Adipocyte (in vitro differentiated cells): ENCODE results near the gene GJB2.

Experiments used
- DNase-seq: peaks from one replicate; pipeline ENCODE4 v3.0.0-alpha.2; 2015; ENCODE audit warnings: low read depth
- H3K27me3 ChIP-seq: replicated peaks from 2 replicates; pipeline ENCODE4 v1.7.0; 2013; ENCODE audit warnings: mild to moderate bottlenecking, low read length, moderate library complexity; ENCODE audit not compliant: control insufficient read depth, insufficient read depth
- H3K36me3 ChIP-seq: 2 replicates; pipeline ENCODE4 v1.7.0; 2013; ENCODE audit warnings: low read length, mild to moderate bottlenecking, moderate library complexity; ENCODE audit not compliant: control insufficient read depth, insufficient read depth, severe bottlenecking
- H3K4me1 ChIP-seq: 2 replicates; pipeline ENCODE4 v1.7.0; 2013; ENCODE audit warnings: mild to moderate bottlenecking, low read length, moderate library complexity; ENCODE audit not compliant: control insufficient read depth, insufficient read depth
- H3K4me3 ChIP-seq: 2 replicates; pipeline ENCODE4 v1.7.0; 2013; ENCODE audit warnings: mild to moderate bottlenecking, low read length, moderate library complexity
- H3K9ac ChIP-seq: 2 replicates; pipeline ENCODE4 v1.7.0; 2013; ENCODE audit warnings: mild to moderate bottlenecking, low read length, moderate library complexity
- H3K9me3 ChIP-seq: 2 replicates; pipeline ENCODE4 v1.7.0; 2013; ENCODE audit warnings: mild to moderate bottlenecking, low read length, moderate library complexity; ENCODE audit not compliant: control insufficient read depth

Gene GJB2

DNA sequence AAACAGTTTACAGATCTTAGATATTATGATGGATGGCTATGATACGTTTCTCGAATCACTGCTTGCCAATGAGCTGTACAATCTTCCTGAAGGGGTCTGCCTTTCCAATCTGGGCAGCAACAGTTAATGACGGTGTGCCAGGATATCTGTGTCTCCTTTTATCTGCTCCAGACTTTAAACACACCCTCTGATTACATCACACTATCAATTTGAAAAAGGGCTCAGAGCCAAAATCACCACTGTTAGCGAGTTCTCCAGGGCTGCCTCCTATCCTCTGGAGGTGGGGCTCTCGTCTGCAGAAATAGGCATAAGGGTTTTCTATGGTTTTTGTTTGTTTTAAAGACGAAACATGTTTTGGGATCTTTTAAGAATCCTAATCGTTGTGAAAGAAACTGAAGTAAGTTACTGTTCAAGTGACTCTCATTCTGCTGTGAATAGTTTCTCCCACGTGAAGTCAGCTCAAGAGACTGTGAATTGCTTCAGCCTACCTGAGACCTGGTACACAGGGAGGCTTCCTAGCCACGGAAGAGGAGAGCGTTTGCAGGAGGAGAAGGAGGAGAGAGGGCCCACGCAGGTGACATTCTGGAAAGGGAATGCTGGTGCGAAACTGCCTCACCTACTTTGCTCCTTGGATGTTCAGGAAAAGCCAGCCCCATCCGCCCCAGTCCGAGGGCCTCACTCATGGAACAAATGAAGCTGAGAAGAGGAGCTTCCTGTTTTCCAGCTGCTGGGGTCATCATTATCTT, 16.7 kb downstream of the GJB2 start:
- Histone ChIP-seq H3K9ac (no peak overlapping the region), H3K27me3 (peaks cover 22% of the 10 kb centered on the region), H3K9me3 (no peaks in the 10 kb centered on the region), H3K36me3 (no peaks in the 10 kb centered on the region), H3K4me3 (no peak overlapping the region), H3K4me1 (peaks cover 36% of the 10 kb centered on the region)
- no peak for DNase-seq

DNA sequence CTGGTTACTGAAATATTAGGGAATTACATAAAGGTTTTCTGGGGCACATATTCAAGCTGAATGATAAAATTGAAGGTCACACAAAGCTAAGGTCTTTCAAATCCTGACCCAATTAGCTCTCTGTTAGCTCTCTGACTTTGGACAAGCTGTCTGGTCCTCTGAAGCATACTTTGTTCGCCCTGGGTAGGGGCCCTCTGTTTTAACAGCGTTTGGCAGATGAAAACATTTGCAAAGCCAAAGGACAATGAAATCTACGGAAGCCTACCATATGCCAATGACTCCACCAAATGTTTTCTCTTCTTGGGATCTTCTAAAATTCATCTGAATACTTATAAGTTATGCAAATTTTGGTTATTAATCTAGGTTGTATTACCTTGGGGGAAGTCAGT, 17.3 kb downstream of the GJB2 start:
- Histone ChIP-seq H3K9ac (no peak overlapping the region), H3K4me1 (peaks cover 36% of the 10 kb centered on the region), H3K9me3 (no peaks in the 10 kb centered on the region), H3K36me3 (no peaks in the 10 kb centered on the region), H3K27me3 (peaks cover 22% of the 10 kb centered on the region), H3K4me3 (peak overlapping the region; percentile 70)
- DNase-seq, result no peak

DNA sequence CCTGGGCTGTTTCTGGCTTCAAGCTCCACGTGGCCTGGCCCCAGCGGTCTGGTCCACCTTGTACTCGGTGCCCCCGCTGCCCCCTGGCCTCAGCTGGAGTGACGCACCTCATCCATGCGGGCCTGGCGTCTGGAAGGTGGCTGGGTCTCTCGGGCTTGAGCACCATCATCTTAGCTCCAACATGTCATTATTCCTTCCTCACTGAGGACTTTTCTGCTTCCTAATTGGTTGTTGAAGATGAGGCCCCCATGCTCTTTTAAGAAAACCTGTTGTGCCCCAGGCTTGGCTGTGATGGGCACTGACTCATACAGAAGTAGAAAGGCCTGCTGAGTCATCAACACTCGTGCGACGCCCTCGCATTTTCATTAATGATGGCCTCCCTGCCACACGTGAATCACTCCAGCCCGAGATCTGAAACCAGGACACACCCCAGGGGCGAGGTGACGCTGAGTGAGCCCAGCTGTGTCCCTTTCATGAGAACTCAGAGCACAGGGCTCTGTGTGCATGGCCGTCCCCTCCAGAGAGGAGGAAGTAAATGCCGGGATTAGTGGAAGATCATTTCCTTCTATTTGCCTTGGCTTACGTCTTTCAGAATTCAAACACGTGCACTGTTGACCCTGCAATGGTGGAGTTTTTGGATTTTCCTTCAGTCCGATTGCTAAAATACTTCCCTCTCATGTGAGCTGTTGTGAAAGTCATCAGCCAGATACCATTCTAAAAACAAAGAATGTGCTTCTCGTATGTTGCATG, 17.9 kb downstream of the GJB2 start:
- Histone ChIP-seq H3K9me3 (no peaks in the 10 kb centered on the region), H3K4me3 (peak overlapping the region; percentile 70), H3K27me3 (peaks cover 18% of the 10 kb centered on the region), H3K36me3 (no peaks in the 10 kb centered on the region), H3K4me1 (peaks cover 36% of the 10 kb centered on the region), H3K9ac (peak overlapping the region; percentile 57)
- peak; percentile 93 for DNase-seq

DNA sequence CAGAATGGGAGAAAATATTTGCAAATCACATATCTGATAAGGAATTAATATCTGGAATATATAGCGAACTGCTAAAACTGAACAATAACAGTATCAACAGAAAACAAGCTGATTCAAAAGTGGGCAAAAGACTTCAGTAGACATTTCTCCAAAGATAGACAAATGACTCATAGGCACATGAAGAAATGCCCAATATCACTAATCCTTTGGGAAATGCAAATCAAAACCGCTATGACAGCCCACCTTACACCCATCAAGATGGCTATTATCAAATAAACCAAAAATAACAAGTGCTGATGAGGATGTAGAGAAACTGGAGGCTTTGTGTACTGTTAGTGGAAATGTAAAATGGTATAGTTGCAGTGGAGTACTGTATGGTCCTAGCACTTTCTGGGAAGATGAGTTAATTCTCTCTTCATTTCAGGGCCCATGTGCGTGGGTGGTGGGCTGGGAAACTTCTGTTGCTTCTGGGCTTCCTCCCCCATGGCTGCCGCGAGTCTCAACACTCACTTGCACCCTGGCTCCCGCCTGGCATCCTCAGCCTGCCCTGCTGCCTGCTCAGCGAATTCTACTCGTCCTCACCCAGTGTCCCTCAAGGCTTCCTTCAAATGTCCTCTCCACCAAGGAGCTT, 19.5 kb downstream of the GJB2 start:
- Histone ChIP-seq H3K9me3 (no peaks in the 10 kb centered on the region), H3K27me3 (peaks cover 16% of the 10 kb centered on the region), H3K4me1 (peaks cover 36% of the 10 kb centered on the region), H3K4me3 (no peak overlapping the region), H3K36me3 (no peaks in the 10 kb centered on the region), H3K9ac (no peak overlapping the region)
- DNase-seq, result no peak

DNA sequence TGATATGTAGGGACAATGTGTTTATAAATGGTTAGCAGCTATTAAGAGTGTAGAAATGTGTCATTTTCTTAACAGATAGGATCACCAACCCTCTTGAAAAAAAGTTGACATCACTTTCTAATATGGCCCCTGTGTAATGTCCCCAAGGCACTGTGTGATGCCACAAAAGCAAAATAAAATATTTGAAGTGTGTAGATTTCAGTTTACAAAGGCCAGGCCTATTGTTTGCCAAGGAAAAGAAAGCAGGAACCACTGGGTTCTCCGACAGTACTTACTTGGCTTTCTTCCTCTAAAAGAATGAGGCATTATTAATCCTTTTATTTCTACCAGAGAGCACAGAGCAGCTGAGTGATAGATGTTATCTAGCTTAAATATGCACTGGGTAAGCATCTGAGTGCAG, 21.4 kb downstream of the GJB2 start:
- Histone ChIP-seq H3K9ac (no peak overlapping the region), H3K27me3 (peaks cover 21% of the 10 kb centered on the region), H3K9me3 (no peaks in the 10 kb centered on the region), H3K4me1 (peaks cover 32% of the 10 kb centered on the region), H3K36me3 (no peaks in the 10 kb centered on the region), H3K4me3 (no peak overlapping the region)
- no peak for DNase-seq

DNA sequence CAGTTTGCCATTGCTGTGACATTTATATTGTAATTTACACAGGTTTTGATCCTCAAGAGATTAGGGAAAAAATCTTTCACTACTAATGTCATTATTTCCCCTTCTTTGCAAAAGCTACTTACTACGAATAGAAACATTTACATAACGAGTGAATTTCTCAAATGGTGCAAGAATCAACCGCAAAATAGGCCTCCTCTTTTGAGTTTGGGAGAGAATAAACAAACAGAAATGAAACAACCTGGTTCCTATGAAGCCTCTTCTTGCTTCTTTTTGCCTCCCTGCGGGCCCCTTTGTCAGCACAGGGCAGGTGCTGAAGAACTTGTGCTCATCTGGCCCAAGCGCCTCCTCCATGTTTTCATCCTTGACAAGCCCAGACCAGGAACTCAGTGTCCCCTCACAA, 21.8 kb downstream of the GJB2 start:
- H3K9ac ChIP-seq, result no peak overlapping the region
- no peak overlapping the region for H3K4me3 ChIP-seq
- peaks cover 23% of the 10 kb centered on the region for H3K27me3 ChIP-seq
- H3K4me1 ChIP-seq, result peaks cover 28% of the 10 kb centered on the region
- no peaks in the 10 kb centered on the region for H3K9me3 ChIP-seq
- DNase-seq, result no peak
- no peaks in the 10 kb centered on the region for H3K36me3 ChIP-seq

DNA sequence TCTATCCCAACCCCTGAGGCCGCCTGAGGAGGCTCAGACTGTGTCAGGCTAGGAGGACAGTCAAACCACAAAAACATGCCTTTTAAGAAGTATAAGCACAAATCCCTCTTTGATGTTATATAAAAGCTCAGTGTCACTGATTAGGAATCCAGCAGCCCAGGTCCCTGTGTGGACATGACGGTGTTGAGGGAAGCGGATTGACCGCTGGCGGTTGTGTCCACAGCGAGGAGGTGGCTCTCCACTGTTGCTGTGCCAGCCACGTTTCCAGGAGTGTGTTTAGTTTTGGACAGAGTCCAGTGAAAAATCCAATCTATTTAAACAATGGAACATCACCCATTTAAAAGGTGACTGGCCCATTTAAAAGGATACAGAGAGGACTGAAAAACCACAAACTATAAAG, 24.3 kb downstream of the GJB2 start:
- Histone ChIP-seq H3K27me3 (peaks cover 23% of the 10 kb centered on the region), H3K9me3 (no peaks in the 10 kb centered on the region), H3K4me1 (peaks cover 9% of the 10 kb centered on the region), H3K36me3 (no peaks in the 10 kb centered on the region), H3K9ac (no peak overlapping the region), H3K4me3 (no peak overlapping the region)
- no peak for DNase-seq

DNA sequence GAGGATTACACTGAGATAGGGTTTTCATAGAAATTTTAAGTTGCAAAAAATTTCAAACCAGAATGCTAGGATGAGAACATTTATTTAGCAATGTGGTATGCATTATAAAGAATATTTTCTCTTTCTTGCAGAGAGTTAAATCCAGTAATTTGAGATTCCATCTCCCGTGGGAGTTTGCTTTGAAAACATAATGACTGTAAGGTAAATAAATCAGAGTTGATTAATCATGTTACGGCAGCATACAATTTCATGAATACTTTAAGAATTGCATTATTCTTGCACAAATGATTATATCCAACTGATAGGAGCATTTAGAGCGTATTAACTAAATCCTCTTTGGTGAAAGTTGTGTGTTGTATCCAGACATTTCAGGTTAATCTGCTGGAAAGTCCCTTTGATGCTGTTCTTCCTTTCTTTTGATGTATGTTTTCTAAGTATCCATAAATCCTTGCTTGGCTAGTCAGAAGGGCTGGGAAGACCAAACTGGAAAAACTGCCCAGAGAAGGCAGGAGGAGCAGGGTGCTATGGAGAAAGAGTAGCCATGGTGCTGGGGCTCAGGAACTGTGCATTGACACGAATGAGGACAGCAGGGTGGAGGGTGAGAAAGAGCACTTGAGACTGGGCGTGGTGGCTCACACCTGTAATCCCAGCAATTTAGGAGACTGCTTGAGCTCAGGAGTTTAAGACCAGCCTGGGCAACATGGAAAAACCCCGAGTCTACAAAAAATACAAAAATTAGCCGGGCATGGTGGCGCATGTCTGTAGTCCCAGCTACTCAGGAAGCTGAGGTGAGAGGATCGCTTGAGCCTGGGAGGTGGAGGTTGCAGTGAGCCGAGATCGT, 27.1 kb downstream of the GJB2 start:
- peak; percentile 74 for DNase-seq
- Histone ChIP-seq H3K9me3 (no peaks in the 10 kb centered on the region), H3K36me3 (no peaks in the 10 kb centered on the region), H3K27me3 (peaks cover 23% of the 10 kb centered on the region), H3K4me3 (no peak overlapping the region), H3K4me1 (no peaks in the 10 kb centered on the region), H3K9ac (no peak overlapping the region)

DNA sequence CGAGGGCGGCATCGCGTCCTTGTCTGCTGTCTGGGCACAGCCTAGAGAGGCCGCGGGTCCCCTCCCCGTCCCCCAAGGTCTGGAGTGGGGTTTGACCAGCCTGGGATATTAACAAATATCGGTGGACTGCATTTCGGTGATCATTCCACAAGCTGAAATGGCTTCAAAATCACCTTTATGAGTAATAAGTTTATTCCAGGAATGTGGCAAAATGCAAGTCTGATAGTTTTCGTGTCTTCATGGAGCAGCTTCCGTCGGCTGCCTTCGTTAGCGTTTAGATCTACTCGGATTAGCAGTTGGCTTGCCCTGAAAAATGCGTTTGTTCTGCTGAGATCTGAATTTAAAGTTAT, 30.8 kb downstream of the GJB2 start:
- no peak for DNase-seq
- no peak overlapping the region for H3K4me3 ChIP-seq

DNA sequence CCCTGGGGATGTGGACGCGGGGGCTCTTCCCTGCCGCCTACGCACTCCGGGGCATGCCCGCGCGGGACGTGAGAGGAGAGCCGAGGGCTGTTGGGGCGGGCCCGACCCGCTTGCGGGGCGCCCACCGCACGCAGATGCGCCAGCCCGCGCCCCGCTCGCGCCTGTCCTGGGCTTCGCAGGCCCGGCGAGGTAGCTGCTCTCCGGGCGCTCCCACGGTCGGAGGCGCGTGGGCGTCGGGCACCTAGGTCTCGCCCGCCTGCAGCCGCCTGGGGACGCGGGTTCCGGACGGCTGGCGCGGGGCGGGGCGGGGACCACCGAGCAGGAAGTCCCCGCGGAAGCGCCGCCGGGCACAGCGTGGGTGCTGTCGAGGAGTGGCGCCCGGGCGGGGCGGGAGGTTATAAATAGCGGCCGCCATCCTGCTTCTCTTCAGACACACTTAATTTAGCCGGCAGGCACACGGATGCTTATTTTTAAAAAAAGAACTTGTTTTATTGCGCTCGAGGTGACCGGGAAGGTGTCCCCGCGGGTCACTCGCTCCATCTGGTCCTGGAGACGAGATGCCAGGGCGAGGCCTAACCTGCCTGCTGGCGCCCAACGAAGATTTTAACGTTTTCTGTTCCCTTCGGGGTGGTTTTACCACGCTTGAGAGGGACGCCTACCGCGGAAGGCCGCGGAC, 31.3 kb downstream of the GJB2 start:
- H3K36me3 ChIP-seq, result no peaks in the 10 kb centered on the region
- DNase-seq, result peak; percentile 25
- peaks cover 18% of the 10 kb centered on the region for H3K27me3 ChIP-seq
- H3K4me3 ChIP-seq, result peak overlapping the region; percentile 72
- peaks cover 9% of the 10 kb centered on the region for H3K4me1 ChIP-seq
- no peaks in the 10 kb centered on the region for H3K9me3 ChIP-seq
- no peak overlapping the region for H3K9ac ChIP-seq

More for the DNA sequence above, 30.8 kb downstream of the GJB2 start:
- Histone ChIP-seq H3K27me3 (peaks cover 23% of the 10 kb centered on the region), H3K9ac (no peak overlapping the region), H3K4me1 (peaks cover 9% of the 10 kb centered on the region), H3K36me3 (no peaks in the 10 kb centered on the region), H3K9me3 (no peaks in the 10 kb centered on the region)
